HG02973 (cell line): ENCODE results near the gene TCFL5.

Source experiments
- ATAC-seq: cut with Tn5 transposase; IDR thresholded peaks from one replicate; pipeline ENCODE4 v1.9.1; 2021; ENCODE audit warnings: moderate library complexity; ENCODE audit not compliant: unreplicated experiment

The TCFL5 gene

DNA sequence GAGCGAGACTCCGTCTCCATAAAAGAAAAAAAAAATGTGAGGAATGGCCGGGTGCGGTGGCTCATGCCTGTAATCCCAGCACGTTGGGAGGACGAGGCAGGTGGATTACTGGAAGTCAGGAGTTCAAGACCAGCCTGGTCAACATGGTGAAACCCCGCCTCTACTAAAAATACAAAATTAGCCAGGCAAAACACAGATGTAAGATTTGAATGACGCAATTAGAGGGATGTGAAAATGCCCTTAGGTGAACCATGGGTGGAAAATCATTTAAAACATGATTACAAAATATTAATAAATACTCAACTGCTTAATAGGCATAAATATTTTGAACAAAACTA is 23.9 kb downstream of the TCFL5 start:
- ATAC-seq: no peak

DNA sequence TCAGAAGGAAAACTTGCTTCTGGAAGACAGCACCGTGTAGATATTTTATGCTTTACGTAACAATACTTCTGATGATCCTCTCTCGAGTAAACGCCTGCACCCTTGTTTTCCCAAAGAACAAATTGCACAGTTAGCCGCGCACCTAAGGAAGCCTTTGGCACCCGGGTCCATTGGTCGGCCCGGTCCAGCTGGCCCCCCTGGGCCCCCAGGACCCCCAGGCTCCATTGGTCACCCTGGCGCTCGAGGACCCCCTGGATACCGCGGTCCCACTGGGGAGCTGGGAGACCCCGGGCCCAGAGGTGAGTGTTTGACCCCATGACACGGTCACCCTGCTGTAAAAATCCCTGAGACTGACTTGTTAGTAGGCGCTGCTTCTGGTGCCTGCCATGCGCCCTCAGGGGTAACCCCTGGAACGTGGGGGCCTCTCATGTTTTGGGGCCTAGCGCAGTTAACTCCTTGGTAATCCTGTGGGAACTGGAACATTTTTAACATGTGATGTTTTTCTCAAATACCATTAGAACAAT is 24.6 kb downstream of the TCFL5 start:
- no peak for ATAC-seq

DNA sequence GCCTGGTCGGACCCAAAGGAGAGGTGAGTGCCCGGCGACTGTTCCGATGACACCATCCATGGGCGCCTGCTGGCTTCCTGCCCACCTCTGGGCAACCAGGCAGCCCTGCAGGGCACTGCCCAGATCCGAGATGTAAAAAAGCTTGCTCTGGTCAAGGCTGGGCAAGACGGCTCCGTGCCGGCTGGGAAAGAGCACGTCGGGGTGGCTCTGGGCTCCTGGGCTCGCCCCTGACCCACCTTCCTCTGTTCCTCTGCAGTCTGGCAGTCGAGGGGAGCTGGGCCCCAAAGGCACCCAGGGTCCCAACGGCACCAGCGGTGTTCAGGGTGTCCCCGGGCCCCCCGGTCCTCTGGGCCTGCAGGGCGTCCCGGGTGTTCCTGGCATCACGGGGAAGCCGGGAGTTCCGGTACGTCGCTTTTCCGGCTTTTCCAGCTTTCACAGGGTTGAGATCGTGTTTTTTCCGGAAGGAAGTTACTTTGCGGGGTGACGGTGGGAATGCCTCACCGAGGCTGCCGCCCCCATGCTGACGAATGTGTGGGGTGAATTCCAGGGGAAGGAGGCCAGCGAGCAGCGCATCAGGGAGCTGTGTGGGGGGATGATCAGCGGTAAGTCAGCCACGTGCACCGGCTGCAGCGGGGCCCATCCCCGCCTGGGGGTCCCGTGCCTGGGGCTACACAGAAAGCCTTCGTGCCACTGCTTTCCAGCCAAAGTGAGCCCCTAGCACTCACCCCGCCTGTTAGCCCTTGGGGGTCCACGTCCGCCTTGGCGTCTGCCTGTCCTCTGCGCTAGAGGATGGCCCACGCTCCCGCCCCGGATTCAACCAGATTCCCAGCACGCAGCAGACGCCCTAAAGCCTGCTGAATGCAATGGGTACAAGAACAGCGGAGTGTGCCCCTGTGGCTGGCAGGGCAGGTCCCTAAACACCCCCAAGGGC is 25.4 kb downstream of the TCFL5 start:
- no peak for ATAC-seq

DNA sequence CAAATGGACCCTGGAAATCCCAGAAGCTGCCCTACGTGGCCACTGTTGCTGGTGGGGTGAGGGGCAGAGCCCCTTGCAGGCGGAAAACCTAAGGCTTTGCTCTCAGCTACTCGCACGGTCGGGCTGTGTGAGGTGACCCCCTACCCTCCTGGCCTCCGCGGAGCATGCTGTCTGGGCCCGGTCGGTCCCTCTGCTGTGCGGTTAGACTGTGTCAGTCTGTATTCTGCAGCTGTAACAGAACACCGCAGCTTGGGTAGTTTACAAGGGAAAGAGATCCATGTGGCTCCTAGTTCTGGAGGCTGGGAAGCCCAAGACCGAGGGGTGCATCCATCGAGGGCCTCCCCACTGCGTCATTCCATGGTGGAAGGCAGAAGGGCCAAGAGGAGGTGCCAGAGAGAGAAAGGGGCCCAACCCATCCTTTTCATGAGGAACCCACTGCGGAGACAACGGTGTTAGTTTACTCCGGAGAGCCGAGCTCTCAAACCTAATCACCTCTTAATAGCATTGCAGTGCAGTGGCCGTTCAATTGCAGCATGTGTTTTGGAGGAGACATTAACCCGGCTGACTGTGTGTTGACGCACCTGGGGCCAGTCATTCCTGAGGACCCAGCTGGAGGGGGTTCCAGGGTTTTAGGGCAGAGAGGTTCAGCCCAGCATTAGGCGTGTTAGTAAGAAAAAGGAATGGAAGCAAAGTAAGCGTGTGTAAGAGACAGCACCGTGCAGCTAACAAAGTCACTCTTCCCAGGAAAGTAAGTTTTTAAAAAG is 26.5 kb downstream of the TCFL5 start:
- no peak for ATAC-seq

DNA sequence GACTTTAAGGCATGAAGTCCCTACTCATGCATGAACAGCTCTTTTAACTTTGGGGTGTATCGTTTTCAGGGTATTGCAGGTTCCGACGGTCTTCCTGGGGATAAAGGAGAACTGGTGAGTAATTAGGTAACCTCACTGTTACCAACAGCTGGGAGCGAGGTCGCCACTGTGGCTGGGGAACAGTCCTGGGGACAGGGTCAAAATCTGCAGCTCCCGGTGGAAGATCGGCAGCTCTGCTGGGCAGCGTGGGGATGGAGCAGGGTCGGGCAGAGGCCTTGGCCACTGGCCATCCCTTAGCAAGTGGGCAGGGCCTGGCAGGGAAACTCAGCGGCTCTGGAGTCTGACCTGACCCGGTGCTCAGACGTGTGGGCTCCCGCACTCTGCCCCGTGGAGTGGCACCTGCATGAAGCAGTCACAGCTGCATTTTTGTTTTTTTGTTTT is 28.7 kb downstream of the TCFL5 start:
- ATAC-seq: no peak

DNA sequence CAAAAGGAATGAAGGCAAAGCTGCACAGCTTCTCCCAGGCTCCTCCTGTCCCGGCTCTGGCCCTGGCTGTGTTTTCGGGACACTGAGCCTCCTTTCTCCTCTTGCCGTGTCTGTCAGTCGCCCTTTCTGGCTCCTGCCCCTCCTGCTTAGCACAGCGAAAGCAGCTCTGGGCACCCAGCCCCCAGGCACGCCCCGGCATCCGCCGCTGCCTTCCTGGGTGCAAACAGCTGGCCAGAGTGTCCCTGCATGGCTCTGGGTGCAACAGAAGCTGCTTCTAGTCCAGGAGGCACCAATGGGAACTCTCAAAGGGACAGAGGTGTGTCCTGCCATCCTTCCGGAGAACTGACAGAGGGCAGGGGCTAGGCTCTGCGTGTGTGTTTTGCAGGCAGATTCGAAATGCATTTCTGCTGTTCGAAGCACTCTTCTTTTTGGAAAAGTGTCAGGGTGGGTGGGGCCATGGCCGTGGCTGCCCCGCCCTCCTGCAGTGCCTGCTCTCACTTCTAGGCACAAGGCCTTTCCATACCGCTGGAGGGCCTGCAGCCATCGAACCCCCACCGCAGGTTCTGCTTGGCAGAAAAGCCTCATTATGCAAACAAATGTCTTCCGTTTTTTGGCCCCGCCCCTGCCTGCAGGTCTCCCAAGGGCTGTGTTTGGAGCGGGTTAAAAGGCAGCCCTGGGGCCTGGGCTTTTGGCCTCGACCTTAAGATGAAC is 29.3 kb downstream of the TCFL5 start:
- ATAC-seq: no peak

DNA sequence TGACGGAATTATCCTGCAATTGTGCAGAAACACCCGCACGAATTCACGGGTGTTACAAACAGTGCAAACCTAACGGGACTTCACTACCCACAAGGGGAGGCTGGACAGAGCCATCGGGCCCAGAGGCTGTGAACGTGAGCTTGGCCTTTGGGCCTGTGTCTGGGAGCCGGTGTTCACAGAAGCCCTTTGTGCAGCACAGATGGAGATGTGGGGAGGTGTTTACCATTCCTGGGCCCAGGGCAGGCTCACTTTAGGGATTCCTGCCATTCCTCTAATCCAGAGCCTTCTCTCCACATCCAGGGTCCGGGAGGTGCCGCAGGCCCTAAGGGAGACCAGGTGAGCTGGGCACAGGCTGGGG is 29.8 kb downstream of the TCFL5 start:
- no peak for ATAC-seq

DNA sequence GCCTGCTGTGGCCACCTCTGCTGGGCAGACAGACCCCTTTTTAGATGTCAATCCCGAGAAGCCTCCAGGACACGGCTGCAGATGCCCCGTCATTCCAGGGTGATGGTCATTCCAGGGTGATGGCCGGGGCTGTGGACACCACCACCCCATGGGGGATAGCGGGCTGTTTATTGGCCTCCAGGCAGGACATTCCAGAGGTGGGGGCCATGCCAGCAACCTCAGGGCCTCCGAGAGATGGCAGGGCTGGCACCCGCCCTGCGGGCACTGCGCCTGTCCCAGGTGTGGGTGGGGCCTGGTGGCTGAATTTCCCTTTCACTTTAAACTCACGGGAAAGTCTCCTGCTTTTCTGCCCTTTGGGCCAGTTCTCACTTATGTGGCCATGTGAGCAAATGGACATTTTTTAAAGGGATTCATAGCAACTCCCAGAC is 30.2 kb downstream of the TCFL5 start:
- no peak for ATAC-seq

DNA sequence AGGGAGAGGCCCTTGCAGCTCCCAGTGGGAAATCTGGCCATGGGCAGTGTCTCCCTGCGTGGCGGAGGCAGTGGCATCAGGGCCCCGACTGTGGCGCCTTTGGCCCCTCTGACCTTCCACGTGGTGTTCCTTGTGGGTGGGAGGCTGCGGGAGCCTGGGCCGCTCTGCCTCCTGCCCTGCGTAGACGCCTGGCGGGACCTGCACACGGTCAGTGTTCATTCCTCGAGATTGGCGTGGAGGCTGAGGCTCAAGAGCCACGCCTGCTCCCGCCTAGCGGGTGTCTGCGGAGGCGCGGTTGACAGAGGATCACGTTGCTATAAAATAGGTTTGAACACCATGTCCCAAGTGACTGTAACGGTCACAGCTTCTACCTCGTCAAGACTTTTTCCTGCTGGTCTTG is 30.8 kb downstream of the TCFL5 start:
- ATAC-seq: no peak

DNA sequence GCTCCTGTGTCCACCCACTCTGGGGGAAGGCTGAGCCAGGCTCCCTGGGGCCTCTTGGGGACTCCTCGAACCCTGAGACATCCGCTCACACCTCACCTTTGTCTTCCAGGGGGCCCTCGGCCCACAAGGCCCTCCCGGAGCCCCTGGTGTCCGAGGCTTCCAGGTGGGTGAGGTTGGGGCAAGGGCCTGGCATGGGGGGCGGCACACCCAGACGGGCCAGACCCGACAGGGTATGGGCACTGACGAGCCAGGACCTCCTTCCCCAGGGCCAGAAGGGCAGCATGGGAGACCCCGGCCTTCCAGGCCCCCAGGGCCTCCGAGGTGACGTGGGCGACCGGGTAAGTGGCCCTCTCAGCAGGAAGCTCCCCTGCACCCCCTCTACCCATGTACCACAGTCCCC is 31.4 kb downstream of the TCFL5 start:
- ATAC-seq: no peak

DNA sequence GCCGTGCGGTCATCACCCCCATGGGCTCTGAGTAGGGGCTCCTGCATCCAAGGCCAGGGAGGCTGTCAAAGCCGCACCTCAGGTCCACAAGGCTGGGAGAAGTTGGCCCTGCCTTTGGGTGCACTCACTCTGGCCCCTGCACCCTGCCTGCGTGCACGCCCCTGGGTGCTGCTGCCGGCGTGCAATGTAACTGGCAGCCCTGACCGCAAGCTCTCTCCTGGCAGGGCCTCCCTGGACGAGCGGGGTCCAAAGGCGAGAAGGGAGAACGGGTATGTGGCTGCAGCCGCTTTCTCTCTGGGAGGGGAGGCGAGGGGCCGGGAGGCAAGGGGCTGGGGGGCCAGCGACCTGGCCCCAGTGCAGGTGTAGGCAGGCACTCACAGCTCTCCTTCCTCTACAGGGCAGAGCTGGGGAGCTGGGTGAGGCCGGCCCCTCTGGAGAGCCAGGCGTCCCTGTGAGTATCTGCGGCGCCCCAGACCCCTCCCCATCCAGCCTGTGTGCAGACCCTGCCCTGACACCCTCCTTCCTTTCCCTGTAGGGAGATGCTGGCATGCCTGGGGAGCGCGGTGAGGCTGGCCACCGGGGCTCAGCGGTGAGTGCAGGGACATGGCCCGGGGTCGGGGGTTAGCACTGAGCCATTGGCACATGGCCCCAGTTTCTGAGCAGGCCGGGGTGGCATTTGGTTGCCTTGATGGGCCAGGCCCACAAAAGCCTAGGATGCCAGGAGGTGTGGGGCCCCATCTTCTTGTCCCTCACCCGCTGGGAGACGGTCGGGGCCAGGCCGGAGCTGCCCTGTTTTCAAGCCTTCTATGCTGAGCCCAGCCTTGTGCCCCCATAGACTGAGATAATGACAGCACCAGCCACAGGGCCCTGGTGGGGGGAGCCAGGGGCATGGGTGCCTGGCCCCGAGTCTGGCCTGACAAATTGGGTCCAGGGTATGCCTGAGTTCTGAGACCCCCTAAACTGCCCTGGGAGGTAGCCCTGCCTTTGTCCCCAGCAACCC is 32.1 kb downstream of the TCFL5 start:
- ATAC-seq: no peak

DNA sequence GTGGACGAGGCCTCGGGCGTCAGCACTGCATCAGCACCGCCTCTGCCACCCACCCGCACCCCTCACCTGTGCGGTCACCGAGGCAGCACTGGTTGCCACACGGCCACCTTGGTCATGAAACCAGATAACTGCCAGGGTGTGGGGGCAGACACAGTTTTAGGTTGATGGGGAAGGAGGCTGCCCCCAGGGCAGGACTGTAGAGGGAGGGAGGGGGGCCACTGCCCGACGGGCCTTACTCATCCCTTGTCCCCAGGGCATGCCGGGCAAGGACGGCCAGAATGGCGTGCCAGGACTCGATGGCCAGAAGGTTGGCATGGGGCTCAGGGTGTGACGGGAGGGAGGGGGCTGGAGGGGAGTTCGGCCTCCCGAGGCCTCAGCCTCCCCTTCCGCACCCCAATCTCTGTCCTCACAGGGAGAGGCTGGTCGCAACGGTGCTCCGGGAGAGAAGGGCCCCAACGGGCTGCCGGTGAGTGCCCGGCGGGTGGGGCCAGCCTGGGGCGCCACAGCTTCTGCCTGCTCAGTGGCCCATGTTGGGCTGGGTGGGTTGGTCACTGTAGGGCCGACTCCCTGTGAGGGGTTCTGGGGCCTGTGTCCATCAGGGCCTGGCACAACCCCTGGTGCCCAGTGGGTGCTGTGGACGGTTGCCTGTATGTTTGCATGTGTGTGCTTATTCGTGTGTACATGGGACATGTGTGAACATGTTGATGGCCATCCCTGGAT is 33.0 kb downstream of the TCFL5 start:
- no peak for ATAC-seq

DNA sequence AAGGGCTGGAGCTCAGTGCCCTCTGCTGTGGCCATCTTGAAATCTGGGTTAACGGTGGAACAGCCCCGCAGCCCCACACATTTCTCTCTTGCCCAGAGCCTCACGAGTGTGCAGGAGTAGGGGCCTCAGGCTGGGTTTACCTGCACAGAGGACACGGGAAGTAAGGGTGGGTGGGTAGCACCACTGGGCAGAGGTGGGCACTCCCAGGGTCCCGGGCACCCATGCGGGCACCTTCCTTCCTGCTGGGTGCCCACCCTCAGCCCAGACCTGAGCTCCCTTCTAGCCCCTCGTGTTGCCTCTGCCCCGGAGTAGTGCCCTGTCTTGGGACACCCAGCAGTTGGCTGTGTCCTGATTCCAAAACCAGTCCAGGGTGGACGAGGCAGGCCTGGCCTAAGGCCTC is 33.6 kb downstream of the TCFL5 start:
- no peak for ATAC-seq

DNA sequence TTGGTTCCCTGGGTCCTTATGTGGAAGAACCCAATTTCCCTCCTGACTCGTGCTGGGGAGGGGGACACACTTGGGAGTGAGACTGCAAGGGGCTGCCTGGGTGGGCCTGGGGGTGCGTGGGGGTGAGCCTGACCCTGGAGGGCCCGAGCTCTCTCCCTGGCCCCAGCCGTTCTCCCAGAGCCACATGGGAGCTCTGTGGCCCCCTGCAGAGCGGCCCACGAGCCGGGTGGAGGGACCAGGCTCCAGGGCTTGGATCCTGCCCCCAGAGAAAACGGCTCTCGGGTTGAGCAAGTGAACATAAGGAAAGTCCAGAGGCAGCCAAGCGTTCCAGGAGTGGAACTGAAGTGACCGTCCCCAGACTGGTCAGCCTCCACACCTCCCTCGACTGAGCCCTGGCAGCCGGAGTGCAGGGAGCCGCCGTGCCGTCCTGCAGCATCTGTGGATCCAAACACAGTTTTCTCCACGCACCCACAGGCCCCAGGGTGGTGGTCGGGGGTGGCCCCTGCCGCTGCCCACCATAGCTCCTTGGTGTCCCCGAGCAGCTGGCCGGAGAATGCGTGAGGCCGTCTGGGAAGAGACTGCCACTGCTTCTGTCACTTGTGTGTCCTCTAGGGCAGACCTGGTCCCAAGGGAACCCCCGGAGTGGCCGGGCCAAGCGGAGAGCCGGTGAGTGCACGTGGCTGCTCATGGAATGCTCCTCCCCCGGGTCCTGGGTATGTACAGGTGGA is 34.1 kb downstream of the TCFL5 start:
- ATAC-seq: no peak

DNA sequence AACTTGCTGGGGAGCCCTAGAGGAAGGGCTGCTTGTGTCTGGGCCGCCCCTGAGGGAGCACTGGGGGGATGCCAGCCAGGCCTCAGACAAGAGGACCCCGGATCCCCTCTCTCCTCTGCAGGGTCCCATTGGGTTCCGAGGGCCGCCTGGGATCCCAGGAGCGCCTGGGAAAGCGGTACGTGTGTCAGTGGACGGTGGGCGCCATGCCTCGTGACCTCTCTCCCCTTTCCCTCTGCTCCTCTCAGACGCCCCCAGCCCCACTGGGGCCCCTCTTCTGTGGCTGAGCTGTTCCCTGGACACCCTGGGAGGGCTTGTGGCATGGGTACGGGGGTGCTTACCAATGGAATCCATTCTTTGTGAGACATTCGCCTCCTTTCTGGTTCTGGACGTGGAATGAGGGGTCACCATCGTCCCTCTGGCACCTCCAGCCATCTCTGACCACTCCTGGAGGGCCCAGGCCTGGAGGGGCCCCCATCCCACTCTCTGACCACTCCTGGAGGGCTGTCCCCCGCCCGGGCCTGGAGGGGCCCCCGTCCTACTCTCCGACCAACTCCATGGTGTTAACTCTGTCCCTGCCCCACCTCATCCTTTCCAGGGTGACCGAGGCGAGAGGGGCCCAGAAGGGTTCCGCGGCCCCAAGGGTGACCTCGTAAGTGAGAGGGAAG is 34.8 kb downstream of the TCFL5 start:
- no peak for ATAC-seq

DNA sequence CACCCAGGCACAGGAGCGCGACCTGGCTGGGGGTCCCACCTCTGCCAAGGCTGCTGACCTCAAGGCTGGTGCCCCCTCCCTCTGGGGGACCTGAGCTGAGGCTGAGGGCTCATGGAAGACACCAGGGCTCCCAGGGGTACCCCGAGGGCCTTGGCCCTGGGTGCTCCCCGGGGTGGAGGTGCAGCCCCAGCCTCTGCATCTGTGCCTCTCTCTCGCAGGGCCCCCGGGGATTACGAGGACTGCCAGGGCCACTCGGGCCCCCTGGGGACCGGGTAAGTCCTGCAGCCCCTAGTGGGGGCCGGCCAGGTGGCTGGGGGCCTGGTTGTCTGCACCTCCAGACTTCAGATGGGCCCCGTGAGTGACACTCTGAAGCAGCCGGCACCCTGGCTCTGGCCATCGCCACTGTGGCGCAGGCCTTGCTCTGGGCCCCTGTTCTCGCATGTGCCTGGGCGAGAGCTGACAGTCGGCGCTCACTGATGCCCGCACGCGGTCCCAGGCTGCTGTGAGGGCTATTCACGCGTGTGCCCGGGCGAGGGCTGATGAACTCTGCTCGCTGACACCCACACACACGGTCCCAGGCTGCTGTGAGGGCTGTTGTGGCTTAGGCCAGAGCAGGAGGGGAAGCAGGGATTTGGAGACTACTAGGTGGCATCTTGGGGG is 35.5 kb downstream of the TCFL5 start:
- ATAC-seq: no peak

DNA sequence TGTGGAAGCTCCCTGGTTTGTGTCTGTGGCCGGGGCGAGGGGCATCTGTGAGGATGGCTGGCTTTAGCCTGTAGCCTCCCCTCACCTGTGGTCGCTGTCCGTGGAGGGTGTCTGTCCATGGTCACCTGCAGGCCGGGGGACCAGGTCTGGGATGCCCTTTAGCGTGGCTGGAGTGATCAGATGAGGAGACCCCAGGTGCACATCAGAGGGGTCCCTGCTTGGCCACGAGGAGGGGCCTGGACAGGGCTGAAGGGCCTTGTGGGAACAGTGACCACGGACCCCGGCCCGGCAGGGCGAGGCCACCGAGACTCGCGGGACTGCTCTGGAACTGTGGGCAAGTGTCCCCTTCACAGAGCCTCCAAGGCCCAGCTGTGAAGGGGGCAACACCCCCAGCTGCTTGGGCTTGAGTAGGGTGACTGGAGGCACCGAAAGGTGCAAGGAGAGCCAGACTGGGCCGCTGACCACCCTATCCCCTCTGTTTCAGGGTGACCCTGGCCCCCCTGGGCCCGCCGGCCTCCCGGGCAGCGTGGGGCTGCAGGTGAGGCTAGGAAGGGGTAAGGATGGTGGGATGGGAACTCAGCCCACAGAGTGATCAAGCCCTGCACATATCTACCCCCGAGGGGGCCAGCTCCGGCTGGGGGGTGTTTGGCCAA is 36.2 kb downstream of the TCFL5 start:
- no peak for ATAC-seq
